OCI-LY1 (cell line): ENCODE results near the gene ZFYVE1.

Source experiments
- EZH2 ChIP-seq: fragments of 200-600 bp; sonication (generic), shearing (Covaris generic); IDR thresholded peaks from 2 replicates; pipeline ENCODE4 v1.8.0; 2017; ENCODE audit warnings: borderline replicate concordance, mixed run types, mild to moderate bottlenecking, antibody characterized with exemption, low read length, moderate library complexity, mixed read lengths
- TF ChIP-seq, protein P1 (sequence below): fragments of 200-600 bp; sonication (generic), shearing (Covaris generic); IDR thresholded peaks from 2 replicates; pipeline ENCODE4 v1.5.1; 2017; ENCODE audit warnings: mild to moderate bottlenecking, antibody characterized with exemption, low read length, moderate library complexity, mixed read lengths

DNA sequence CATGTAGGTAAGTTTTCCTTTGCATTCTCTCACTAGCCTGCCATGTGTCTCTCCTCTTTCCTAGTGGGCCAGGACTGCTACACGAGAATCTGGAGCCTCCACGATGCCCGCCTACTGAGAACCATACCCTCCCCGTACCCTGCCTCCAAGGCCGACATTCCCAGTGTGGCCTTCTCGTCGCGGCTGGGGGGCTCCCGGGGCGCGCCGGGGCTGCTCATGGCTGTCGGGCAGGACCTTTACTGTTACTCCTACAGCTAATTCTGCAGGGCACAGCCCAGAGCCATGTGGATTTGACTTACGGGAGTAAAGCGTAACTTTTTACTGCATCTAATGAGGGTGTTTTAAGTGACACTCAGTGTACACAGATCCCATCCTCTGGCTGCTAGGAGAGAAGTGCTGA is 68.4 kb downstream of the ZFYVE1 start:
- TF ChIP-seq EZH2 = no peak
- TF ChIP-seq, protein P1, sequence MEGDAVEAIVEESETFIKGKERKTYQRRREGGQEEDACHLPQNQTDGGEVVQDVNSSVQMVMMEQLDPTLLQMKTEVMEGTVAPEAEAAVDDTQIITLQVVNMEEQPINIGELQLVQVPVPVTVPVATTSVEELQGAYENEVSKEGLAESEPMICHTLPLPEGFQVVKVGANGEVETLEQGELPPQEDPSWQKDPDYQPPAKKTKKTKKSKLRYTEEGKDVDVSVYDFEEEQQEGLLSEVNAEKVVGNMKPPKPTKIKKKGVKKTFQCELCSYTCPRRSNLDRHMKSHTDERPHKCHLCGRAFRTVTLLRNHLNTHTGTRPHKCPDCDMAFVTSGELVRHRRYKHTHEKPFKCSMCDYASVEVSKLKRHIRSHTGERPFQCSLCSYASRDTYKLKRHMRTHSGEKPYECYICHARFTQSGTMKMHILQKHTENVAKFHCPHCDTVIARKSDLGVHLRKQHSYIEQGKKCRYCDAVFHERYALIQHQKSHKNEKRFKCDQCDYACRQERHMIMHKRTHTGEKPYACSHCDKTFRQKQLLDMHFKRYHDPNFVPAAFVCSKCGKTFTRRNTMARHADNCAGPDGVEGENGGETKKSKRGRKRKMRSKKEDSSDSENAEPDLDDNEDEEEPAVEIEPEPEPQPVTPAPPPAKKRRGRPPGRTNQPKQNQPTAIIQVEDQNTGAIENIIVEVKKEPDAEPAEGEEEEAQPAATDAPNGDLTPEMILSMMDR = no peak
